ENCODE results near the gene MATN4.

GRCh38 chr20:45303586-45304463 is 4.3 kb downstream of the MATN4 start:
- TF ChIP-seq POLR2A (IDR thresholded peaks at IDR 0.05) (no peak), CTCF (IDR thresholded peaks at IDR 0.05 in 4 of 5, conservative IDR thresholded peaks at IDR 0.05 in 1 of 5) (no peak)
